Gastroesophageal sphincter (tissue), 4 donors: ENCODE data around the gene PRKCZ. TPM values are rescaled to one million over a fixed set of nuclear protein-coding genes. Genes with fewer than 3 reads are reported as not detected.
A peak's percentile ranks its signal among the peaks of the same experiment; 100 is the strongest.

ENCODE experiments used
- ATAC-seq: fragments of 150-250 bp; one replicate; pipeline ENCODE4 v1.9.1; 2016; ENCODE audit warnings: mild to moderate bottlenecking, moderate library complexity
- H3K27ac ChIP-seq, 4 donors: fragments of 200-600 bp; sonication (generic) in 3 of 4; 1 replicate in 3 of 4; 2 replicates in 1 of 4; pipeline ENCODE4 v1.5.1; 2016 to 2019
- H3K27me3 ChIP-seq: fragments of 200-600 bp; sonication (generic); one replicate; pipeline ENCODE4 v1.5.1; 2019
- H3K36me3 ChIP-seq, 2 donors: fragments of 200-600 bp; sonication (generic); one replicate each; pipeline ENCODE4 v1.5.1; 2019; ENCODE audit warnings: control low read depth in 1 of 2
- H3K4me1 ChIP-seq, 3 donors: fragments of 200-600 bp; sonication (generic); 1 replicate in 2 of 3; 2 replicates in 1 of 3; pipeline ENCODE4 v1.5.1; 2016 to 2019; ENCODE audit warnings: control low read depth in 2 of 3
- H3K4me3 ChIP-seq, 2 donors: fragments of 200-600 bp; sonication (generic); one replicate each; pipeline ENCODE4 v1.5.1; 2019; ENCODE audit warnings: mild to moderate bottlenecking in 1 of 2, moderate library complexity in 1 of 2
- H3K9me3 ChIP-seq, 3 donors: fragments of 200-600 bp; sonication (generic); one replicate each; pipeline ENCODE4 v1.5.1; 2017 to 2019; ENCODE audit warnings: control low read depth in 2 of 3
- CTCF ChIP-seq, 4 experiments: fragments of 200-600 bp in 2 of 4; fragments of 450-650 bp in 2 of 4; sonication (generic) in 1 of 4; IDR thresholded peaks; one replicate each; pipeline ENCODE4 v1.5.1; 2017 to 2019; ENCODE audit warnings: antibody characterized with exemption in 4 of 4, mild to moderate bottlenecking in 2 of 4, moderate library complexity in 2 of 4
- EP300 ChIP-seq: sonication (generic); formaldehyde crosslinking; IDR thresholded peaks from one replicate; pipeline ENCODE4 v1.6.1; 2017; ENCODE audit warnings: antibody characterized with exemption, mild to moderate bottlenecking
- POLR2A ChIP-seq, 2 donors: fragments of 450-650 bp; IDR thresholded peaks; one replicate each; pipeline ENCODE4 v1.6.1; 2017; ENCODE audit warnings: antibody characterized with exemption in 2 of 2, mild to moderate bottlenecking in 2 of 2, moderate library complexity in 1 of 2
- POLR2AphosphoS5 ChIP-seq: sonication (generic); formaldehyde crosslinking; IDR thresholded peaks from one replicate; pipeline ENCODE4 v1.6.1; 2017; ENCODE audit warnings: antibody characterized with exemption
- WGBS, 2 donors: methylation state at CpG; one replicate each; pipeline ENCODE4 v1.1.5; 2018; ENCODE audit warnings: low coverage in 1 of 2; 5-methylcytosine and 5-hydroxymethylcytosine counted together
- total RNA-seq, 4 donors: library from RNA; depleted of rRNA; stranded (reverse); fragments of >200 nt; gene quantifications; one replicate each; pipeline ENCODE4 v1.1.0, GENCODE V29; 2016

The PRKCZ gene
- total RNA-seq, 4 donors from 2014 or later = 2.4 to 3.8 (median 2.9) TPM

- 60 to 78% methylated on average over 2 to 3 of the region's 15 CpGs for WGBS, 2 donors
- no peak for TF ChIP-seq POLR2A (IDR thresholded peaks at IDR 0.05)
- TF ChIP-seq CTCF (IDR thresholded peaks at IDR 0.05) = no peak
- TF ChIP-seq EP300 = no peak
- TF ChIP-seq POLR2AphosphoS5 = no peak
- ATAC-seq = no peak
- Histone ChIP-seq H3K27me3 (peaks cover 78% of the 10 kb centered on the region), H3K9me3 (peaks cover 0 to 20% (median 0%) of the 10 kb centered on the region in 3 donors), H3K36me3 (no peaks in the 10 kb centered on the region), H3K4me3 (no peak overlapping the region), H3K27ac (no peak overlapping the region), H3K4me1 (peaks cover 0 to 21% (median 10%) of the 10 kb centered on the region in 3 donors)
Measured at GRCh38 chr1:2041305-2041704, 8.9 kb upstream of the PRKCZ start.

GRCh38 chr1:2041887-2042286 is 8.3 kb upstream of the PRKCZ start:
- no peak for ATAC-seq
- 67 to 80% methylated on average over 1 to 2 of the region's 4 CpGs for WGBS, 2 donors
- Histone ChIP-seq H3K27ac (no peak overlapping the region), H3K4me1 (peaks cover 0 to 24% (median 10%) of the 10 kb centered on the region in 3 donors), H3K27me3 (peaks cover 78% of the 10 kb centered on the region), H3K9me3 (peaks cover 0 to 20% (median 0%) of the 10 kb centered on the region in 3 donors), H3K4me3 (no peak overlapping the region), H3K36me3 (no peaks in the 10 kb centered on the region)
- TF ChIP-seq POLR2AphosphoS5 (no peak), EP300 (no peak)

- TF ChIP-seq CTCF (IDR thresholded peaks at IDR 0.05) = no peak
- TF ChIP-seq POLR2AphosphoS5 = no peak
- no peak for TF ChIP-seq EP300
- TF ChIP-seq POLR2A (IDR thresholded peaks at IDR 0.05) = no peak
- WGBS, 2 donors = 85% methylated on average over 2 of the region's 41 CpGs; no CpG with 5 or more reads in 1 of the 2 donors
- Histone ChIP-seq H3K4me3 (no peak overlapping the region), H3K36me3 (no peaks in the 10 kb centered on the region), H3K27ac (no peak overlapping the region), H3K27me3 (peaks cover 82% of the 10 kb centered on the region), H3K4me1 (peaks cover 0 to 24% (median 10%) of the 10 kb centered on the region in 3 donors), H3K9me3 (peaks cover 0 to 14% (median 0%) of the 10 kb centered on the region in 3 donors)
- ATAC-seq = no peak
Measured at GRCh38 chr1:2042830-2043773, 7.1 kb upstream of the PRKCZ start.

GRCh38 chr1:2043886-2044285 is 6.3 kb upstream of the PRKCZ start:
- Histone ChIP-seq H3K9me3 (peaks cover 0 to 6% (median 0%) of the 10 kb centered on the region in 3 donors), H3K27me3 (peaks cover 83% of the 10 kb centered on the region), H3K36me3 (no peaks in the 10 kb centered on the region), H3K4me3 (no peak overlapping the region), H3K4me1 (peaks cover 0 to 24% (median 10%) of the 10 kb centered on the region in 3 donors), H3K27ac (no peak overlapping the region)
- 89% methylated on average over 1 of the region's 4 CpGs; no CpG with 5 or more reads in 1 of the 2 donors for WGBS, 2 donors
- no peak for ATAC-seq
- TF ChIP-seq EP300 = no peak
- no peak for TF ChIP-seq POLR2A (IDR thresholded peaks at IDR 0.05)
- TF ChIP-seq CTCF (IDR thresholded peaks at IDR 0.05) = no peak
- TF ChIP-seq POLR2AphosphoS5 = no peak

- H3K27ac ChIP-seq = peak overlapping the region in 1 of 4 donors; percentile 8
- peak overlapping the region in 1 of 2 donors; percentile 44 for H3K4me3 ChIP-seq
- peak; percentile 83 for ATAC-seq
- H3K9me3 ChIP-seq = peaks cover 0 to 6% (median 0%) of the 10 kb centered on the region in 3 donors
- TF ChIP-seq CTCF (IDR thresholded peaks at IDR 0.05) (peak in 3 of 4 experiments; percentile 86 to 94 (median 89)), EP300 (no peak)
- WGBS, 2 donors = 8% methylated on average over 11 of the region's 75 CpGs; no CpG with 5 or more reads in 1 of the 2 donors
- H3K36me3 ChIP-seq = no peaks in the 10 kb centered on the region
- H3K4me1 ChIP-seq = peaks cover 0 to 27% (median 12%) of the 10 kb centered on the region in 3 donors
- H3K27me3 ChIP-seq = peaks cover 83% of the 10 kb centered on the region
Measured at GRCh38 chr1:2044510-2045319, 5.5 kb upstream of the PRKCZ start.
